IMR-90 (cell line): ENCODE results near the gene RGMA. TPM values are rescaled to one million over a fixed set of nuclear protein-coding genes. Genes with fewer than 3 reads are reported as not detected.

Source experiments
- ATAC-seq: fragments of 200-7000 bp; cut with Tn5 transposase; 2 replicates; pipeline ENCODE4 v1.9.1; 2020; ENCODE audit warnings: low read depth, mild to moderate bottlenecking, moderate library complexity
- BruUV-seq: library from RNA; stranded (reverse); fragments of 400-500 nt; replicated peaks from 2 replicates; lab custom pipeline; 2021; lab: Mats Ljungman, UMichigan
- CTCF ChIA-PET: fragments of 300-600 bp; formaldehyde crosslinking; extraction: SDS; loops from one replicate; lab custom pipeline; 2021; ENCODE audit warnings: antibody characterized with exemption; lab: Yijun Ruan, JAX
- POLR2A ChIA-PET: fragments of 300-600 bp; sonication (Branson Sonifier 250); formaldehyde crosslinking; loops from one replicate; lab custom pipeline; 2022; ENCODE audit warnings: antibody characterized with exemption; ENCODE audit not compliant: unreplicated experiment; lab: Charles Lee
- DNase-seq: peaks from one replicate; pipeline ENCODE4 v3.0.0; 2013
- H2AFZ ChIP-seq: replicated peaks from 2 replicates; pipeline ENCODE3; 2013; ENCODE audit warnings: low read length, mild to moderate bottlenecking; ENCODE audit not compliant: poor library complexity
- H2AK5ac ChIP-seq: 2 replicates; pipeline ENCODE4 v1.6.1; 2013; ENCODE audit warnings: low read depth, low read length, inconsistent platforms
- H2AK9ac ChIP-seq: replicated peaks from 2 replicates; pipeline ENCODE3; 2013; ENCODE audit warnings: mild to moderate bottlenecking, low read depth, low read length, moderate library complexity; ENCODE audit not compliant: poor library complexity
- H2BK120ac ChIP-seq: 2 replicates; pipeline ENCODE4 v1.6.1; 2013; ENCODE audit warnings: low read depth, low read length, inconsistent platforms
- H2BK15ac ChIP-seq: 3 replicates; pipeline ENCODE4 v1.6.1; 2013; ENCODE audit warnings: low read depth, low read length, inconsistent platforms
- H2BK20ac ChIP-seq: 2 replicates; pipeline ENCODE4 v1.6.1; 2013; ENCODE audit warnings: low read depth, mild to moderate bottlenecking, inconsistent platforms, low read length, moderate library complexity
- H2BK5ac ChIP-seq: 2 replicates; pipeline ENCODE4 v1.6.1; 2013; ENCODE audit warnings: mild to moderate bottlenecking, low read depth, low read length, inconsistent platforms; ENCODE audit not compliant: poor library complexity, severe bottlenecking
- H3K14ac ChIP-seq: replicated peaks from 2 replicates; pipeline ENCODE4 v1.6.1; 2013; ENCODE audit warnings: low read depth, low read length, inconsistent platforms
- H3K18ac ChIP-seq: 2 replicates; pipeline ENCODE4 v1.6.1; 2013; ENCODE audit warnings: low read depth, low read length, control low read depth
- H3K23ac ChIP-seq: 2 replicates; pipeline ENCODE4 v1.6.1; 2013; ENCODE audit warnings: low read depth, low read length, inconsistent platforms
- H3K27ac ChIP-seq: 2 replicates; pipeline ENCODE4 v1.5.1; 2013; ENCODE audit warnings: mild to moderate bottlenecking, control low read depth, low read length; ENCODE audit not compliant: insufficient read depth
- H3K27me3 ChIP-seq: 2 replicates; pipeline ENCODE4 v1.6.1; 2013; ENCODE audit warnings: low read length; ENCODE audit not compliant: control insufficient read depth, insufficient read depth
- H3K36me3 ChIP-seq: 2 replicates; pipeline ENCODE4 v1.6.1; 2013; ENCODE audit warnings: low read length, mixed read lengths; ENCODE audit not compliant: control insufficient read depth, insufficient read depth
- H3K4ac ChIP-seq: 2 replicates; pipeline ENCODE4 v1.6.1; 2013; ENCODE audit warnings: low read depth, low read length, inconsistent platforms
- H3K4me1 ChIP-seq: 2 replicates; pipeline ENCODE4 v1.6.1; 2013; ENCODE audit warnings: low read length, mixed read lengths; ENCODE audit not compliant: control insufficient read depth, insufficient read depth
- H3K4me2 ChIP-seq: 2 replicates; pipeline ENCODE4 v1.6.1; 2013; ENCODE audit warnings: low read depth, mild to moderate bottlenecking, control low read depth, low read length, moderate library complexity
- H3K4me3 ChIP-seq: 2 replicates; pipeline ENCODE4 v1.5.1; 2013; ENCODE audit warnings: low read depth, mild to moderate bottlenecking, control low read depth, low read length, moderate library complexity; ENCODE audit not compliant: insufficient read depth
- H3K56ac ChIP-seq: 2 replicates; pipeline ENCODE4 v1.6.1; 2013; ENCODE audit warnings: low read length, inconsistent platforms; ENCODE audit not compliant: insufficient read depth; ENCODE audit errors: extremely low read depth
- H3K79me1 ChIP-seq, 2 experiments: 2 replicates each; pipeline ENCODE4 v1.6.1; 2013; ENCODE audit warnings: low read length in 2 of 2, inconsistent platforms in 1 of 2, low read depth in 1 of 2
- H3K9ac ChIP-seq: 2 replicates; pipeline ENCODE4 v1.6.1; 2013; ENCODE audit warnings: low read depth, low read length, control low read depth
- H3K9me1 ChIP-seq: 2 replicates; pipeline ENCODE4 v1.6.1; 2013; ENCODE audit warnings: low read length, inconsistent platforms; ENCODE audit not compliant: insufficient read depth
- H3K9me3 ChIP-seq: 2 replicates; pipeline ENCODE4 v1.6.1; 2013; ENCODE audit warnings: low read length; ENCODE audit not compliant: control insufficient read depth, insufficient read depth
- H4K20me1 ChIP-seq: 2 replicates; pipeline ENCODE4 v1.6.1; 2013; ENCODE audit warnings: low read length, inconsistent platforms; ENCODE audit not compliant: insufficient read depth
- H4K5ac ChIP-seq: 2 replicates; pipeline ENCODE4 v1.6.1; 2013; ENCODE audit warnings: mild to moderate bottlenecking, low read depth, low read length, control low read depth
- H4K8ac ChIP-seq, 2 experiments: 2 replicates each; pipeline ENCODE4 v1.6.1; 2013; ENCODE audit warnings: low read depth in 2 of 2, low read length in 2 of 2, control low read depth in 1 of 2, inconsistent platforms in 1 of 2
- H4K91ac ChIP-seq: 2 replicates; pipeline ENCODE4 v1.6.1; 2013; ENCODE audit warnings: low read depth, low read length, inconsistent platforms; ENCODE audit not compliant: insufficient read depth
- CEBPB ChIP-seq: IDR thresholded peaks from 2 replicates; pipeline ENCODE4 v1.6.1; 2012; ENCODE audit warnings: low read depth, low read length, improper control_type of control experiment
- CHD1 ChIP-seq: IDR thresholded peaks from 2 replicates; pipeline ENCODE4 v1.6.1; 2012; ENCODE audit warnings: low read depth, low read length, improper control_type of control experiment
- MAFK ChIP-seq: IDR thresholded peaks from 2 replicates; pipeline ENCODE4 v1.6.1; 2012; ENCODE audit warnings: low read depth, low read length, improper control_type of control experiment
- MAZ ChIP-seq: IDR thresholded peaks from 2 replicates; pipeline ENCODE4 v1.6.1; 2012; ENCODE audit warnings: low read depth, mild to moderate bottlenecking, low read length, improper control_type of control experiment, moderate library complexity, borderline replicate concordance
- MXI1 ChIP-seq: IDR thresholded peaks from 2 replicates; pipeline ENCODE4 v1.6.1; 2012; ENCODE audit warnings: low read depth, mild to moderate bottlenecking, low read length, moderate library complexity, borderline replicate concordance
- NFE2L2 ChIP-seq: fragments of 150-350 bp; IDR thresholded peaks from 2 replicates; pipeline ENCODE4 v1.6.1; 2016; ENCODE audit warnings: low read depth, mild to moderate bottlenecking, low read length
- POLR2A ChIP-seq: IDR thresholded peaks from 2 replicates; pipeline ENCODE4 v1.6.1; 2012; ENCODE audit warnings: mild to moderate bottlenecking, low read depth, low read length
- RCOR1 ChIP-seq: IDR thresholded peaks from 2 replicates; pipeline ENCODE4 v1.6.1; 2012; ENCODE audit warnings: mild to moderate bottlenecking, low read length, improper control_type of control experiment; ENCODE audit not compliant: insufficient replicate concordance
- RFX5 ChIP-seq: IDR thresholded peaks from 2 replicates; pipeline ENCODE4 v1.8.0; 2012; ENCODE audit warnings: low read depth, mild to moderate bottlenecking, low read length, moderate library complexity
- SMC3 ChIP-seq: fragments of 150-350 bp; IDR thresholded peaks from 2 replicates; pipeline ENCODE4 v1.6.1; 2016; ENCODE audit warnings: low read depth, mild to moderate bottlenecking, antibody characterized with exemption, low read length, moderate library complexity
- WGBS, 2 experiments: methylation state at CpG; one replicate each; pipeline versions ENCODE4 v1.1.5 to v1.1.7; 2013; ENCODE audit warnings: missing lambda C conversion rate in 2 of 2; ENCODE audit not compliant: insufficient read length in 1 of 2; ENCODE audit errors: extremely low coverage in 2 of 2; 5-methylcytosine and 5-hydroxymethylcytosine counted together
- dilution Hi-C: fragments of 300-500 bp; cut with HindIII; formaldehyde crosslinking; loops from one replicate; pipeline ENCODE4 v1.14.3; 2018; ENCODE audit warnings: low sequenced_read_pairs; ENCODE audit not compliant: unreplicated experiment
- in situ Hi-C: fragments of 300-500 bp; cut with MboI; formaldehyde crosslinking; loops from 3 replicates; pipeline ENCODE4 v1.14.3; 2019; ENCODE audit warnings: low sequenced_read_pairs, inconsistent platforms, mixed read lengths
- intact Hi-C: fragments of 100-400 bp; cut with micrococcal nuclease; formaldehyde crosslinking; loops from 2 replicates; pipeline ENCODE4 v1.10.0; 2022
- polyA plus RNA-seq, 3 experiments: library from polyadenylated mRNA; depleted of rRNA; stranded (reverse); fragments of >200 nt; gene quantifications; 2 replicates each; pipeline ENCODE4 v1.2.3, GENCODE V29; 2012; ENCODE audit warnings: low replicate concordance in 1 of 3
- total RNA-seq: library from RNA; depleted of rRNA; stranded (reverse); fragments of >200 nt; gene quantifications from 2 replicates; pipeline ENCODE4 v1.2.3, GENCODE V29; 2012
- TF ChIP-seq, protein P1 (sequence below): fragments of 150-350 bp; IDR thresholded peaks from 2 replicates; pipeline ENCODE4 v1.6.1; 2017; ENCODE audit warnings: mild to moderate bottlenecking, antibody characterized with exemption, low read length, low read depth
- TF ChIP-seq, protein P2 (sequence below): conservative IDR thresholded peaks from 2 replicates; pipeline ENCODE4 v1.5.1; 2012; ENCODE audit warnings: mild to moderate bottlenecking, low read depth, low read length, improper control_type of control experiment
- TF ChIP-seq, protein P3 (sequence below): fragments of 150-350 bp; IDR thresholded peaks from 2 replicates; pipeline ENCODE4 v1.6.1; 2016; ENCODE audit warnings: low read depth, mild to moderate bottlenecking, low read length, moderate library complexity, borderline replicate concordance

RGMA gene
- total and polyA plus RNA-seq, 2 of the 4 experiments (the other 2 are of a cell fraction): 0.18 to 0.26 TPM

DNA sequence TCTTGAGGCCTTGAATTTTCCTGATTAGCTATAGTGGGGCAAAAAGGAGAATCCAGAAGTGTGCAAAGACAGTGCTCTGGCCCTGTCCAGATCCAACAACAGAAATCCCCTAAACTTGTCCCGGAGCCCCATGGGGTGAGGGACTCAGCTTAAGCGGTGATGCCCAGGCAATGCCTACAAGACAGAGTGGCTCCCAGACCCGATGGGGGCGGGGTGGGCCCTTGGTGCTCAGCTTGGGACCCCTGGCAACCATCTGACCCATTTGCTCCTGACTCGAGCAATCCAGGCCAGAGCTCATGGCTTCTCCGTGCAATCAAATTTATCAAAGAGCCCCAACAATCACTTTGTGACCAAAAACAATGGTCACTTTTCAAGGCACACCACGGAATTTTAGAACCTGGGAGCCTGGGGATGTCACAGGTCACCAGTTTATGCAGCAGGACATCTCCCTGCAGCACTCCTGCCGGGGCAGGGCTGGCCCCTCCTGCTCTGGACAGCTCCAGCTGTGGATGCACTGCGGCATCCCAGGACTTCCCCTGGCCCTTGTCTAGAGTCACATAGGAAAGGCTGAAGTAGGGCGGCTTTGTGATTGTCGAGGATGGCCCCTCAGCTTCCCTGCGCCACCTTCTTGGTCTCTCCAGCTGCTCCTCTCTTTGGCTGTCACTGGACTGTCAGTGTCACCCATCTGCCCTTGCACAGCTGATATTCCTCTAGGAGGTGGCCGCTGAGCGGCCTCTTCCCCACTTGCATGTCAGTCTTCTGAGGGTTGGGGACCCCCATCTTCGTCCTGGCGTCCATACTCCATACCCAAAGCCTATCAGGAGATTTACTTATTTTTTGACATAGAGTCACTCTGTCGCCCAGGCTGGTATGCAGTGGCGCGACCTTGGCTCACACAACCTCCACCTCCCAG lies 28.4 kb downstream of the RGMA start:
- Histone ChIP-seq H3K27ac (no peak overlapping the region), H2AFZ (no peak overlapping the region), H4K5ac (no peak overlapping the region), H3K18ac (no peak overlapping the region), H3K9me1 (no peaks in the 10 kb centered on the region), H2BK5ac (no peak overlapping the region), H4K20me1 (no peaks in the 10 kb centered on the region), H3K56ac (no peak overlapping the region), H4K8ac (no peak overlapping the region), H3K4ac (no peak overlapping the region), H3K23ac (no peak overlapping the region), H3K9me3 (no peaks in the 10 kb centered on the region), H2AK5ac (no peak overlapping the region), H2AK9ac (no peak overlapping the region), H3K9ac (no peak overlapping the region), H2BK120ac (no peak overlapping the region), H3K36me3 (no peaks in the 10 kb centered on the region), H3K4me3 (no peak overlapping the region), H3K4me1 (peaks cover 1% of the 10 kb centered on the region; the same call in 1 of the 2 replicates), H3K27me3 (peaks cover 14% of the 10 kb centered on the region), H3K14ac (no peak overlapping the region), H3K4me2 (no peak overlapping the region), H4K91ac (no peak overlapping the region), H2BK15ac (no peak overlapping the region), H2BK20ac (no peak overlapping the region), H3K79me1 (no peaks in the 10 kb centered on the region)
- intact Hi-C loops (no loop called here), in situ Hi-C loops (no loop called here), dilution Hi-C loops (no loop called here)
- no peak for ATAC-seq
- no peak for TF ChIP-seq NFE2L2
- TF ChIP-seq POLR2A: no peak
- no peak for TF ChIP-seq RCOR1
- TF ChIP-seq, protein P1, sequence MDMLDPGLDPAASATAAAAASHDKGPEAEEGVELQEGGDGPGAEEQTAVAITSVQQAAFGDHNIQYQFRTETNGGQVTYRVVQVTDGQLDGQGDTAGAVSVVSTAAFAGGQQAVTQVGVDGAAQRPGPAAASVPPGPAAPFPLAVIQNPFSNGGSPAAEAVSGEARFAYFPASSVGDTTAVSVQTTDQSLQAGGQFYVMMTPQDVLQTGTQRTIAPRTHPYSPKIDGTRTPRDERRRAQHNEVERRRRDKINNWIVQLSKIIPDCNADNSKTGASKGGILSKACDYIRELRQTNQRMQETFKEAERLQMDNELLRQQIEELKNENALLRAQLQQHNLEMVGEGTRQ: no peak
- TF ChIP-seq, protein P2, sequence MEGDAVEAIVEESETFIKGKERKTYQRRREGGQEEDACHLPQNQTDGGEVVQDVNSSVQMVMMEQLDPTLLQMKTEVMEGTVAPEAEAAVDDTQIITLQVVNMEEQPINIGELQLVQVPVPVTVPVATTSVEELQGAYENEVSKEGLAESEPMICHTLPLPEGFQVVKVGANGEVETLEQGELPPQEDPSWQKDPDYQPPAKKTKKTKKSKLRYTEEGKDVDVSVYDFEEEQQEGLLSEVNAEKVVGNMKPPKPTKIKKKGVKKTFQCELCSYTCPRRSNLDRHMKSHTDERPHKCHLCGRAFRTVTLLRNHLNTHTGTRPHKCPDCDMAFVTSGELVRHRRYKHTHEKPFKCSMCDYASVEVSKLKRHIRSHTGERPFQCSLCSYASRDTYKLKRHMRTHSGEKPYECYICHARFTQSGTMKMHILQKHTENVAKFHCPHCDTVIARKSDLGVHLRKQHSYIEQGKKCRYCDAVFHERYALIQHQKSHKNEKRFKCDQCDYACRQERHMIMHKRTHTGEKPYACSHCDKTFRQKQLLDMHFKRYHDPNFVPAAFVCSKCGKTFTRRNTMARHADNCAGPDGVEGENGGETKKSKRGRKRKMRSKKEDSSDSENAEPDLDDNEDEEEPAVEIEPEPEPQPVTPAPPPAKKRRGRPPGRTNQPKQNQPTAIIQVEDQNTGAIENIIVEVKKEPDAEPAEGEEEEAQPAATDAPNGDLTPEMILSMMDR: no peak
- TF ChIP-seq SMC3: no peak
- no peak for TF ChIP-seq MAFK
- no peak for TF ChIP-seq RFX5
- TF ChIP-seq, protein P3, sequence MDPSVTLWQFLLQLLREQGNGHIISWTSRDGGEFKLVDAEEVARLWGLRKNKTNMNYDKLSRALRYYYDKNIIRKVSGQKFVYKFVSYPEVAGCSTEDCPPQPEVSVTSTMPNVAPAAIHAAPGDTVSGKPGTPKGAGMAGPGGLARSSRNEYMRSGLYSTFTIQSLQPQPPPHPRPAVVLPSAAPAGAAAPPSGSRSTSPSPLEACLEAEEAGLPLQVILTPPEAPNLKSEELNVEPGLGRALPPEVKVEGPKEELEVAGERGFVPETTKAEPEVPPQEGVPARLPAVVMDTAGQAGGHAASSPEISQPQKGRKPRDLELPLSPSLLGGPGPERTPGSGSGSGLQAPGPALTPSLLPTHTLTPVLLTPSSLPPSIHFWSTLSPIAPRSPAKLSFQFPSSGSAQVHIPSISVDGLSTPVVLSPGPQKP: no peak
- no peak for TF ChIP-seq MAZ
- TF ChIP-seq CEBPB: no peak
- TF ChIP-seq CHD1: no peak
- TF ChIP-seq MXI1: no peak
- POLR2A ChIA-PET: no interaction called here
- WGBS, 2 experiments: 67% methylated on average over 9 of the region's 19 CpGs; no CpG with 5 or more reads in 1 of the 2 experiments
- CTCF ChIA-PET: interaction anchor here (1.5 kb wide), 1 partner anchor 27 kb away, joined by 3 read pairs; no protein-coding TSS in a partner anchor
- BruUV-seq: no TSS peak
- no peak for DNase-seq
